SK-N-MC (cell line): Measurements from ENCODE around the gene GALNT18.
"Not testable (repeated sequence)": the region's sequence is repeated elsewhere in the genome, so short reads cannot be mapped to it uniquely, and the experiment has no call there.

ENCODE experiments used
- DNase-seq: peaks from one replicate; pipeline ENCODE4 v3.0.0-alpha.2; 2011; ENCODE audit warnings: low read depth, low spot score
- H3K27ac ChIP-seq: fragments of 200-600 bp; sonication (generic); 2 replicates; pipeline ENCODE4 v1.5.1; 2016; ENCODE audit warnings: mixed run types
- H3K36me3 ChIP-seq: fragments of 200-600 bp; sonication (generic); 2 replicates; pipeline ENCODE4 v1.6.1; 2017; ENCODE audit warnings: antibody characterized with exemption, low read length, mixed read lengths; ENCODE audit not compliant: insufficient read depth
- H3K4me3 ChIP-seq: fragments of 200-600 bp; sonication (generic); 2 replicates; pipeline ENCODE4 v1.5.1; 2016
- H3K9ac ChIP-seq: fragments of 200-600 bp; sonication (generic); 2 replicates; pipeline ENCODE4 v1.8.0; 2017; ENCODE audit warnings: mixed run types, mixed read lengths; ENCODE audit not compliant: insufficient read length
- H3K9me3 ChIP-seq: fragments of 200-600 bp; sonication (generic); 2 replicates; pipeline ENCODE4 v1.6.1; 2017; ENCODE audit warnings: low read depth, mild to moderate bottlenecking, antibody characterized with exemption, low read length, moderate library complexity, mixed read lengths
- EZH2 ChIP-seq: fragments of 200-600 bp; sonication (generic); IDR thresholded peaks from one replicate; pipeline ENCODE4 v1.6.1; 2017; ENCODE audit warnings: antibody characterized with exemption
- FOXP2 ChIP-seq: optimal IDR thresholded peaks from 2 replicates; pipeline ENCODE3; 2011; ENCODE audit warnings: mild to moderate bottlenecking, moderate library complexity; ENCODE audit not compliant: insufficient read depth; ENCODE audit errors: extremely low read length, control extremely low read depth
- POLR2AphosphoS5 ChIP-seq: IDR thresholded peaks from 2 replicates; pipeline ENCODE4 v1.6.1; 2012; ENCODE audit warnings: mild to moderate bottlenecking, low read depth, low read length, borderline replicate concordance

The GALNT18 gene

DNA sequence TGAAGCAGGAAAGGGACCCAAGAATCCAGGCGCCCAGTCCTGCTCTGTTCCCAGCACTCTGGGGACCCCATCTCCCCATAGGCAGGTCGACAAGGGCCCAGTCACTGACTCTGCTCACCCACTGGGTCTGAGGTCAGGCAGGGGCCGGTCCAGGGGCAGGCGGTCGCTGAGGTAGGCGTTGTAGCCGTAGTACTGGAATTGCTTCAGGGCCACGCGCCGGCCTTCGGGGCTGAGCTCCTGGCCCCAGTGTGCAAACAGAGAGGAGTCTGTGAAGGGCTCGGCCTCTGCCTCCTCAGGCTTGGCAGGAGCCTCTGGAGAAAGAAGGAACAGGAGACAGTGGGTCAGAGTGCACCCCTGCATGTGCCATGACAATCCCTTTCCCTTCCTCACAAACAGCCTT is 173.2 kb downstream of the GALNT18 start:
- H3K36me3 ChIP-seq = no peaks in the 10 kb centered on the region
- H3K9ac ChIP-seq = no peak overlapping the region
- DNase-seq = no peak
- no peaks in the 10 kb centered on the region for H3K9me3 ChIP-seq
- no peak overlapping the region for H3K4me3 ChIP-seq
- H3K27ac ChIP-seq = no peak overlapping the region
- TF ChIP-seq POLR2AphosphoS5 (no peak), FOXP2 (no peak), EZH2 (no peak)

DNA sequence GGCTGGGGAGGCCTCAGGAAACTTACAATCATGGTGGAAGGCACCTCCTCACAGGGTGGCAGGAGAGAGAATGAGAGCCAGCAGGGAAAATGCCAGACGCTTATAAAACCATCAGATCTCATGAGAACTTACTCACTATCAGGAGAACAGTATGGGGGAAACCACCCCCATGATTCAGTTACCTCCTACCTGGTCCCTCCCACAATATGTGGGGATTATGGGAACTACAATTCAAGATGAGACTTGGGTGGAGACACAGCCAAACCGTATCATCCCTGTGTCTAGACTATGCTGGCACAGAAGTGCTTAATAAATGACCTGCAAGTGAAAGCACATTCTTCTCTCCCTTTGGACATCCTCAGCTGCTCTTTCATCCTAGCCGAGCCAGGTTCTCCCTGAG is 174.2 kb downstream of the GALNT18 start:
- H3K9me3 ChIP-seq, H3K4me3 ChIP-seq, H3K9ac ChIP-seq, DNase-seq, H3K27ac ChIP-seq, H3K36me3 ChIP-seq: not testable (repeated sequence)

- Histone ChIP-seq H3K27ac (no peak overlapping the region), H3K4me3 (no peak overlapping the region), H3K9ac (no peak overlapping the region), H3K9me3 (no peaks in the 10 kb centered on the region), H3K36me3 (no peaks in the 10 kb centered on the region)
- no peak for DNase-seq
- TF ChIP-seq EZH2 = no peak
- TF ChIP-seq POLR2AphosphoS5 = no peak
- no peak for TF ChIP-seq FOXP2
Measured at GRCh38 chr11:11446967-11447366, 174.8 kb downstream of the GALNT18 start.

DNA sequence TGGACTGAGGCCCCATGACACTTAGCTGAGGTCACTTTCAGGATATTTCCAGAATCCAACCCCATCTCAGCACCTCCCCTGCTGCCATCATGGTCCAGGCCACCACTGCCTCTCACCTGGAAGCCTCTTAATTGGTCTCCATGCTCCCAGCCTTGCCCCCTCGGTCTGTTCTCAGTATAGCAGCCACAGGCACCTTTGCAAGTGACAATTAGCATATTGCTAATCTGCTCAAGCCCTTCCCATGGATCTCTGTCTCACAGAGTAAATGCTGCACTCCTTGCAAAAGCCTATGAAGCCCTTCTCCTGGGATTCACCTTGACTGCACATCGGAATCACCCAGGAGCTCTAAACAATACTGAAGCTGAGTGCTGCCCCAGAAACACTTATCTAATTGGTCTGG is 175.2 kb downstream of the GALNT18 start:
- no peaks in the 10 kb centered on the region for H3K36me3 ChIP-seq
- H3K9ac ChIP-seq = no peak overlapping the region
- H3K27ac ChIP-seq = no peak overlapping the region
- H3K4me3 ChIP-seq = no peak overlapping the region
- no peaks in the 10 kb centered on the region for H3K9me3 ChIP-seq
- no peak for DNase-seq
- no peak for TF ChIP-seq POLR2AphosphoS5
- no peak for TF ChIP-seq EZH2
- no peak for TF ChIP-seq FOXP2

- H3K9me3 ChIP-seq = no peaks in the 10 kb centered on the region
- H3K9ac ChIP-seq = no peak overlapping the region
- no peaks in the 10 kb centered on the region for H3K36me3 ChIP-seq
- H3K27ac ChIP-seq = no peak overlapping the region
- TF ChIP-seq POLR2AphosphoS5 = no peak
- TF ChIP-seq EZH2 = no peak
- no peak for TF ChIP-seq FOXP2
- no peak for DNase-seq
- no peak overlapping the region for H3K4me3 ChIP-seq
Measured at GRCh38 chr11:11445441-11446185, 176.2 kb downstream of the GALNT18 start.

DNA sequence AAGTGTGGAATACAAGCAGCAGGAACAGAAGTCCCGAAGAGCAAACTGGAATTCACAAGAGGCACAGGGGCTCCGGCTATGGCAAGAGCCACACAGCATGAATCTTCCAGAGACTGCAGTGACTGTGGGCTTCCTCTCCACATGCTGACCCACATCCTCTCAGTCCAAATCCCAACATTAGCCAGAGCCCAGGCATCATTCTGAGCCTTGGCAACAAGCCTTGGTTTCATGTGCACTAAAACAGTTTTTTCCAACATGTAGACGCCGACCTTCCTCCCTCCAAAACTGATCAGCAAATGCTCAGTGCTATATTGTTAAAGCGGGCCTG is 177.0 kb downstream of the GALNT18 start:
- TF ChIP-seq FOXP2 (no peak), EZH2 (no peak), POLR2AphosphoS5 (no peak)
- H3K9ac ChIP-seq = no peak overlapping the region
- H3K9me3 ChIP-seq = no peaks in the 10 kb centered on the region
- DNase-seq = no peak
- no peak overlapping the region for H3K4me3 ChIP-seq
- no peaks in the 10 kb centered on the region for H3K36me3 ChIP-seq
- no peak overlapping the region for H3K27ac ChIP-seq

- H3K9ac ChIP-seq = no peak overlapping the region
- no peak overlapping the region for H3K27ac ChIP-seq
- H3K36me3 ChIP-seq = no peaks in the 10 kb centered on the region
- H3K4me3 ChIP-seq = no peak overlapping the region
- TF ChIP-seq EZH2 (no peak), FOXP2 (no peak), POLR2AphosphoS5 (no peak)
- H3K9me3 ChIP-seq = no peaks in the 10 kb centered on the region
- DNase-seq = no peak
Measured at GRCh38 chr11:11444027-11444803, 177.6 kb downstream of the GALNT18 start.

DNA sequence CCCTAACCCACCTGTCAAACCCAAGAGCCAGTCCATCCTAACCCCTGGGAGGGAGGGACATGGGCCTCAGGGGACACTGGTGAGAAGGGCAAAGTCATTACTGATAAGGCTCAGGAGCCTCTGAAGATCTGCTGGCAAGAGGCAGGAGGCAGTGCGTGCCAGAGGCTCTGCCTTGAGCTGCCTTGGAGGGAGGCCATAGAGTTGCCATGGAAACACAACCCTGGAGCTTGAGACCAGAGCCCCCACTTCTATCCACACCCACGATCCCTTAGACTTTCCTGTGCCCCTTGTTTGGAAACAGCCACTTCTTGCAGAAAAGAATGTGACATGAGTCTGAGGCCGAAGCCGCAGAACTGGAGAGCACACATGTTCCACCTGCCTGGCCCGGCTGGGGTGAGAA is 179.0 kb downstream of the GALNT18 start:
- DNase-seq = no peak
- H3K36me3 ChIP-seq = no peaks in the 10 kb centered on the region
- no peak for TF ChIP-seq FOXP2
- TF ChIP-seq EZH2 = no peak
- TF ChIP-seq POLR2AphosphoS5 = no peak
- no peaks in the 10 kb centered on the region for H3K9me3 ChIP-seq
- H3K27ac ChIP-seq = no peak overlapping the region
- no peak overlapping the region for H3K9ac ChIP-seq
- H3K4me3 ChIP-seq = no peak overlapping the region
